NCI-H2107 (cell line): Measurements from ENCODE around the gene DIPK1C.
A peak's percentile ranks its signal among the peaks of the same experiment; 100 is the strongest.
"Not testable (repeated sequence)": the region's sequence is repeated elsewhere in the genome, so short reads cannot be mapped to it uniquely, and the experiment has no call there.

Experiments used
- DNase-seq: peaks from one replicate; lab custom pipeline; 2025; lab: John Stamatoyannopoulos, UW

DIPK1C gene

GRCh38 chr18:74457043-74457724, at the start of gene DIPK1C:
TSS of gene DIPK1C (minus strand) at chr18:74457308. CDS start at chr18:74457259, 49 bp downstream.
- no peak for DNase-seq

GRCh38 chr18:74506448-74507084, 49.5 kb upstream of the DIPK1C start:
- DNase-seq = no peak

DNA sequence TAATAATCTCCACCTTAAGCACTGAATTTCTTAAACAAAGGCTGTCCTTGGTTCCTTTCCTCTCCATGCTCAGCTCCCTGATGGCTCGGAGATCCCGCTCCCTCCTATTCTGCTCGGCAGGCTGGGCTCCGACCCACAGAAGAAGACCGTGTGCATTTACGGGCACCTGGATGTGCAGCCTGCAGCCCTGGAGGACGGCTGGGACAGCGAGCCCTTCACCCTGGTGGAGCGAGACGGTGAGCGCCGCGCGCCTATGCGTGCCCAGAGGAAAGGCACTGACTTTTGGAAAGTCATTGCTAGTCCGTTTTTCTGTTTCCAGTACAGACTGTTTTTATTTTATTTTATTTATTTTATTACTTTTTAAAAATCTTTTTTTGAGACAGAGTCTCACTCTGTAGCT, 48.7 kb upstream of the DIPK1C start:
- DNase-seq = no peak

GRCh38 chr18:74503137-74503536, 46.0 kb upstream of the DIPK1C start:
- no peak for DNase-seq

DNA sequence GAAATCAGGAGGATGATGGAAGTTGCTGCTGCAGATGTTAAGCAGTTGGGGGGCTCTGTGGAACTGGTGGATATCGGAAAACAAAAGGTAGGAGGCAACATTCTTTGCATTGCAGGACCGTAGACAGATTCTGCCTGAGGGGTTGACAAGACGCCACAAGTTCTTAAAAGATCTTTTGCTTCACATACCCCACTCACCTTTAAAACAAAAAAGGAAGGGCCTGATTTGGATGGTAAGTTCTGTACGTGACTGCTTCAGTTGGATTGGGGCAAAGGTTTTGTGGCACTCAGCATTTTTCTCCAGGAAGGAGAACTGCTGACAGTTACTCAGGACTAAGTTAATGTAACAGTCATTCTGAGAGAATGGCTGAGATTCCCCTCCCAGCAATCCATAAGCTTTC, 44.3 kb upstream of the DIPK1C start:
- DNase-seq = no peak

GRCh38 chr18:74500774-74501173, 43.7 kb upstream of the DIPK1C start:
- DNase-seq = not testable (repeated sequence)

DNA sequence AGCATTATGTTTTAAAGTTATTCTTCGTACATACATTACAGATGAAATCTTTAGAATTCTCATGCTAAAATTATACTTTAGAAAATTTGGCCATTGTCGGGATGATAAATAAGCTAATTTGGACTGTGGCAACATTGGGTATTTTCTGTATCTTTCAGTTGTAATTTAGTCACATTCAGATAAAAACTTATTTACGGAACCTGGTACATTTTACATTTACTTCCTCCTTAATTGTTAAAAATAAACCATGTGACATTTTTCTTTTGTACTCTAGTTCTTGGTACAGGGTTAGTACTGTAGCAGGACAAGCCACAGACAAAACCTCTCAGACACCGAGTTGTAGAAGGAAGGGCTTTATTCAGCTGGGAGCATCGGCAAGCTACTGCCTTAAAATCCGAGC, 43.3 kb upstream of the DIPK1C start:
- DNase-seq = no peak

GRCh38 chr18:74499633-74500032, 42.5 kb upstream of the DIPK1C start:
- no peak for DNase-seq

GRCh38 chr18:74498712-74499627, 41.9 kb upstream of the DIPK1C start:
- DNase-seq = peak; percentile 27

DNA sequence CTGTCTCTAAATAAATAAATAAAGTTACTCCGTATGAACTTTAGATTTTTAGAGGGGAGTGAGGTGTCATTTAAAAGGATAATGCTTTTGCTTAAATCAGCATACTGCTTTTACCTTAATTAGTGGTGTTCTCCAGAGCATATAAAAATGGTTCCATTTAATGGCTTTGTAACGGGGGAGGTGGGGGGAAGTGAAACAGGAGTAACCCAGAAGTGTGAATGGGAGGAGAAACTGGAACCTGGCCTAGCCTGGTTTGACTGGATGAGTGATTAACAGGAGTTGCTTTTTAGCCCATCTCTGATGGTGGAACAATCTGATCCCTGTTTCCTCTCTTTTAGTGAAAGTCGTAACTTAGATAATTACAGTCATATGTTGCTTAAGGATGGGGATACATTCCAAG, 40.7 kb upstream of the DIPK1C start:
- no peak for DNase-seq

GRCh38 chr18:74497324-74497676, 40.2 kb upstream of the DIPK1C start:
- no peak for DNase-seq

DNA sequence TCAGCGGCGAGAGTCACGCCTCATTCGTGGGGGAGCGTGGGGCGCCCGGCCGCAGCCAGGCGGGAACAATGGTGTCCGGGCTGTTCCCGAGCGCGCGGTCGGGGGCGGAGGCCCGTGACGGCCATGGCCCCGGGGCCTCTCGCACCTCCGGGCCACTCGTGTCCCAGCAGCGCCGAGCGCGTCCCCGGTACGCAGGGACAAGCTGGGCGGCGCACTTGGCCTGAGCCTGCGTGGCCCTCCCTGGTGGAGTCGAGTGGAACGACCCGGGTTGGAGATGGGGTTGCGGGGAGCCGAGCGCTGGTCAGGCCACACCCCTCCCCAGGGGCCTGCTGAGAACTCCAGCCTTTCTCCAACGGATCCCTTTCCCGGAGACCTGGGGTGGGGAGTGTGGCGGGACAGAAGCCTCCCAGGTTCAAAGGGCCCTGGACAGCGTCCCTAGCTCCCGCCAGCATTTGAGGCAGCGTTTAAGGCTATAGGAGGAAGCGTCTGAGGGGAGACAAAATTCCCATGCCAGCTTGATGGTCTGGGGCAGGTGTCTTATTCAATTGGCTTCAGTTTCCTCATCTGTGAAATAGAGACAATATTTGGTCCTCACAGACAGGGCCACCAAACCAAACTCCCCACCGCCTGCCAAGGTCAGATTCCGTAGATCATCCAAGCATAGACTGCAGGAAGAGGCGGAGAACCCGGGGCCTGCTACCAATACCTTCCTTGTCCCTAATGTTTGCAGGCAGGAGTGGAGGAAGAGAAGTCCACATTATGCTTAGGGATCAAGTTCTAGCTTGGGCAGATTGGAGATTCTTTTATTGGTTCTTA, 39.6 kb upstream of the DIPK1C start:
- DNase-seq = no peak

- peak; percentile 98 for DNase-seq
These were observed 38.7 kb upstream of the DIPK1C start, which contains the start of gene CNDP2 for GRCh38 chr18:74495581-74496507. TSS of gene CNDP2 (plus strand) at chr18:74496363. CDS start at chr18:74499974, 3,611 bp downstream.

DNA sequence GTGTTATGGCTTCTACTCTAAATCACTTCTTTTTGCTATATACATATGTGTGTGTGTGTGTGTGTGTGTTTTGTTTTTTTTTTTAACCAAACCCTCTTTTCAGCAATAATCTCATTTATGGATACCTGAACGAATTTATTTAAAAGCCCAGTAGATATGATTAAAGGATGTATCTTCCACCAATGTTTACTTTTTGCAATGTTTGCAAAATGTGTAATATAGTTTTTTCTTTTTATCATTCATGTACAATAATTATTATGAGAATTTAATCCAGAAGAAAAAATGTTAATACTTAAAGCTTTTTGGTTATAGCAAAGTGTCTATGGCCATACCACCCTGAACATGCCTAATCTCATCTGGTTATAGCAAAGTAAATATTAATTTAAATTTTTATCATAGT, 37.4 kb upstream of the DIPK1C start:
- DNase-seq = no peak

- peak; percentile 33 for DNase-seq
These were observed 36.6 kb upstream of the DIPK1C start for GRCh38 chr18:74493689-74494088.

- DNase-seq = no peak
These were observed 35.2 kb upstream of the DIPK1C start for GRCh38 chr18:74492259-74492658.

DNA sequence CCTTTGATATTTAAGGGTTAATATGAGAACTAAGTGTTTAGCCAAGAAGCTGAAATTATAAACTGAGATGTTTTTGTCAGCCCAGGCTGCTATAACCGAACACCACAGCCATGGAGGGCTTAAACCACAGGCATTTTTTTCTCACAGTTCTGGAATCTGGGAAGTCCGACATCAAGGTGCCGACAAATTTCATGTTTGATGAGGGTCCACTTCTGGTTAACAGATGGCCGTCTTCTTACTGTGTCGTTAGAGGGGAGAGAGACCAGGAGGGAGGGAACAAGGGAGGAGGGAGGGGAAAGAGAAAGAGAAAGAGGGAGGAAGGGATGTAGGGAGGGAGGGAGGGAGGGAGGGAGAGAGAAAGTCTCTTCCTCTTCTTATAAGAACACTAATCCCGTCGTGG, 32.6 kb upstream of the DIPK1C start:
- DNase-seq = no peak

- DNase-seq = no peak
These were observed 31.8 kb upstream of the DIPK1C start for GRCh38 chr18:74488864-74489263.

GRCh38 chr18:74488354-74488753, 31.2 kb upstream of the DIPK1C start:
- DNase-seq = no peak

DNA sequence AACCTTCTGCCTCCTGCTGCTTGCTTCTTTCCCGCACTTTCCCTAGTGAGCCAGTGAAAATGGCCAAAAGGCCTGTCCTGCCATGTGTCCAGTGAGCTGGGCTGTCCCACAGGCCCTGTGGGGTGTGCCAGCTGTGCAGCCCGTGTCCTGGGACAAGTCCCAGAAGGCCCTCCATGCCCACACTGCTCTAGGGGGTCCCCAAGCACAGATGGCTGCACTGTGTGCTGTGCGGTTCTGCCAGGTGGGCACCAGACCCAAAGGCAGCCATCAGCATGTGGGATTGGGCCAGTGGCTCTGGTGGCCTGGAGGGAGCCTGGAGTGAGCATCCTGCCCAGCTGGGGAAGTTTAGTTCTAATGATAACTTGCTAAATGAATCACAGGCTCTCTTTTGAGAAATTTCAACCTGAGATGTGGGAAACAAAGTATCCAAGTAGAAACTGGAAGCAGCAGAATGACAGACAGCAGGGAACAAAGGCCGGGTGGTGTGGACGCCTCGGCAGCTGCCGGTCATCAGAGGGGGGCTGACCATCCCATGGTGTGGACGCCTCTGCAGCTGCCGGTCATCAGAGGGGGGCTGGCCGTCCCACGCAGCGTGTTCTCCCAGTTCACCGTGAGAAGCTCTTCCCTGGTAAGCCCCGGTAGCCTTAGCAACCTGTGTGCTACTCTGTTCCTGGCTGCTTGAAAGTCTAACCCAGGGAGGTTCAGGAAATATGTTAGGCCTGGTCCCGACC, 29.2 kb upstream of the DIPK1C start:
- no peak for DNase-seq
